HCT116 (cell line): Measurements from ENCODE around the gene USP12. TPM values are rescaled to one million over a fixed set of nuclear protein-coding genes. Genes with fewer than 3 reads are reported as not detected.

Experiments
- ATAC-seq: fragments of 200-7000 bp; cut with Tn5 transposase; 2 replicates; pipeline ENCODE4 v1.9.1; 2020; ENCODE audit warnings: mild to moderate bottlenecking, moderate library complexity
- BruUV-seq: library from RNA; stranded (reverse); fragments of 400-500 nt; replicated peaks from 2 replicates; lab custom pipeline; 2021; lab: Mats Ljungman, UMichigan
- CTCF ChIA-PET: fragments of 300-600 bp; sonication (Branson Sonifier 250); formaldehyde crosslinking; loops from one replicate; lab custom pipeline; 2021; ENCODE audit warnings: antibody characterized with exemption; lab: Charles Lee
- POLR2A ChIA-PET: fragments of 300-600, 350-600 bp; sonication (Branson Sonifier 250); formaldehyde crosslinking; loops from one replicate; lab custom pipeline; 2021; ENCODE audit warnings: antibody characterized with exemption; lab: Charles Lee
- RAD21 ChIA-PET, 2 experiments: fragments of 300-600 bp; sonication (Branson Sonifier 250); formaldehyde crosslinking; loops; one replicate each; lab custom pipeline; 2023; ENCODE audit warnings: low total read pairs in 2 of 2; ENCODE audit not compliant: uncharacterized antibody in 2 of 2, unreplicated experiment in 2 of 2, low non-redundant PET in 1 of 2; lab: Charles Lee
- DNase-seq: peaks from one replicate; pipeline ENCODE4 v3.0.0-alpha.2; 2010; ENCODE audit warnings: low read depth, low spot score
- H2AFZ ChIP-seq: fragments of 200-600 bp; shearing (Covaris generic), sonication (generic); 2 replicates; pipeline ENCODE4 v1.6.1; 2017; ENCODE audit warnings: low read depth, mixed run types, mixed read lengths, antibody characterized with exemption, low read length; ENCODE audit not compliant: poor library complexity, severe bottlenecking
- H3K27ac ChIP-seq: 2 replicates; pipeline ENCODE4 v1.5.1; 2012; ENCODE audit warnings: low read depth, low read length
- H3K27me3 ChIP-seq: fragments of 200-600 bp; sonication (generic); 2 replicates; pipeline ENCODE4 v1.6.1; 2016; ENCODE audit warnings: mixed run types, low read length, mixed read lengths; ENCODE audit not compliant: insufficient read depth
- H3K36me3 ChIP-seq, 2 experiments: fragments of 200-500 bp in 1 of 2; fragments of 200-600 bp in 1 of 2; sonication (Bioruptor generic) in 1 of 2; sonication (generic) in 1 of 2; 2 replicates each; pipeline versions ENCODE4 v1.5.1 to v1.6.1; 2014 to 2016; ENCODE audit warnings: low read length in 2 of 2, inconsistent platforms in 1 of 2, mixed read lengths in 1 of 2, mixed run types in 1 of 2; ENCODE audit not compliant: insufficient read depth in 2 of 2, control insufficient read depth in 1 of 2
- H3K4me1 ChIP-seq, 2 experiments: fragments of 200-600 bp in 1 of 2; sonication (generic) in 1 of 2; 2 replicates each; pipeline versions ENCODE4 v1.5.1 to v1.6.1; 2012 to 2017; ENCODE audit warnings: low read length in 2 of 2, inconsistent platforms in 1 of 2, mild to moderate bottlenecking in 1 of 2, mixed read lengths in 1 of 2, mixed run types in 1 of 2, moderate library complexity in 1 of 2; ENCODE audit not compliant: insufficient read depth in 2 of 2, control insufficient read depth in 1 of 2
- H3K4me2 ChIP-seq: fragments of 200-600 bp; sonication (generic); 2 replicates; pipeline ENCODE4 v1.6.1; 2017; ENCODE audit warnings: mixed run types, low read length, mixed read lengths
- H3K4me3 ChIP-seq, 2 experiments: fragments of 200-600 bp in 1 of 2; sonication (generic) in 1 of 2; replicated peaks in 1 of 2; 2 replicates each; pipeline ENCODE4 v1.5.1; 2011 to 2016; ENCODE audit warnings: low read length in 2 of 2, control low read depth in 1 of 2, low read depth in 1 of 2, mild to moderate bottlenecking in 1 of 2, mixed read lengths in 1 of 2, mixed run types in 1 of 2
- H3K79me2 ChIP-seq: fragments of 200-600 bp; sonication (generic); 2 replicates; pipeline ENCODE4 v1.6.1; 2017; ENCODE audit warnings: mild to moderate bottlenecking, mixed run types, low read length, moderate library complexity, mixed read lengths; ENCODE audit not compliant: insufficient read depth
- H3K9ac ChIP-seq: fragments of 200-600 bp; sonication (generic); 2 replicates; pipeline ENCODE4 v1.6.1; 2016; ENCODE audit warnings: low read length, mixed read lengths
- H3K9me2 ChIP-seq: fragments of 200-600 bp; sonication (generic), shearing (Covaris generic); 2 replicates; pipeline ENCODE4 v1.6.1; 2017; ENCODE audit warnings: mixed run types, mild to moderate bottlenecking, moderate library complexity; ENCODE audit not compliant: insufficient read depth
- H3K9me3 ChIP-seq, 2 experiments: fragments of 200-500 bp in 1 of 2; fragments of 200-600 bp in 1 of 2; sonication (Bioruptor generic) in 1 of 2; sonication (generic) in 1 of 2; 2 replicates each; pipeline ENCODE4 v1.6.1; 2014 to 2017; ENCODE audit warnings: low read length in 2 of 2, mixed read lengths in 2 of 2, inconsistent platforms in 1 of 2, low read depth in 1 of 2, mild to moderate bottlenecking in 1 of 2, mixed run types in 1 of 2, moderate library complexity in 1 of 2; ENCODE audit not compliant: control insufficient read depth in 1 of 2, insufficient read depth in 1 of 2
- H4K20me1 ChIP-seq: fragments of 200-600 bp; sonication (generic), shearing (Covaris generic); 2 replicates; pipeline ENCODE4 v1.6.1; 2017; ENCODE audit warnings: mixed run types, mild to moderate bottlenecking, moderate library complexity; ENCODE audit not compliant: insufficient read depth
- ATF3 ChIP-seq: IDR thresholded peaks from 2 replicates; pipeline ENCODE4 v1.6.1; 2012
- CBX3 ChIP-seq: IDR thresholded peaks from 2 replicates; pipeline ENCODE4 v1.6.1; 2012; ENCODE audit warnings: low read depth
- EGR1 ChIP-seq: IDR thresholded peaks from 2 replicates; pipeline ENCODE4 v1.6.1; 2012; ENCODE audit warnings: low read depth
- EZH2 ChIP-seq: fragments of 200-600 bp; sonication (generic); IDR thresholded peaks from 2 replicates; pipeline ENCODE4 v1.6.1; 2017; ENCODE audit warnings: antibody characterized with exemption, mixed run types
- EZH2phosphoT487 ChIP-seq: fragments of 200-600 bp; IDR thresholded peaks from 2 replicates; pipeline ENCODE4 v1.6.1; 2018; ENCODE audit warnings: antibody characterized with exemption, borderline replicate concordance
- JUND ChIP-seq: IDR thresholded peaks from 2 replicates; pipeline ENCODE4 v1.6.1; 2012
- RAD21 ChIP-seq: IDR thresholded peaks from 2 replicates; pipeline ENCODE4 v1.6.1; 2012; ENCODE audit warnings: low read depth, mild to moderate bottlenecking
- SIN3A ChIP-seq: IDR thresholded peaks from 2 replicates; pipeline ENCODE4 v1.6.1; 2012; ENCODE audit warnings: low read depth
- SP1 ChIP-seq: IDR thresholded peaks from 2 replicates; pipeline ENCODE4 v1.6.1; 2012; ENCODE audit warnings: low read depth
- YY1 ChIP-seq: IDR thresholded peaks from 2 replicates; pipeline ENCODE4 v1.6.1; 2011; ENCODE audit warnings: low read length, low read depth, moderate library complexity, mild to moderate bottlenecking; ENCODE audit not compliant: insufficient replicate concordance; ENCODE audit errors: extremely low read depth
- ZBTB33 ChIP-seq: IDR thresholded peaks from 2 replicates; pipeline ENCODE4 v1.6.1; 2011; ENCODE audit warnings: mild to moderate bottlenecking, low read length, moderate library complexity; ENCODE audit not compliant: insufficient replicate concordance; ENCODE audit errors: extremely low read depth
- ZNF274 ChIP-seq: fragments of 200-500 bp; sonication (Bioruptor generic); IDR thresholded peaks from 2 replicates; pipeline ENCODE4 v1.6.1; 2014; ENCODE audit warnings: mild to moderate bottlenecking, low read depth, low read length, inconsistent platforms
- intact Hi-C: fragments of 100-400 bp; cut with micrococcal nuclease; formaldehyde crosslinking; loops from 2 replicates; pipeline ENCODE4 v1.10.0; 2022
- total RNA-seq: library from RNA; stranded (reverse); gene quantifications from one replicate; pipeline ENCODE4 v1.2.1, GENCODE V29; 2021; ENCODE audit not compliant: unreplicated experiment

USP12 gene
- total RNA-seq, 1 experiment from 2014 or later = 28.3 TPM

GRCh38 chr13:27076421-27076820 is 95.2 kb downstream of the USP12 start:
- CTCF ChIA-PET = no interaction called here
- H3K27me3 ChIP-seq = no peaks in the 10 kb centered on the region
- H3K9me3 ChIP-seq = no peaks in the 10 kb centered on the region
- H3K36me3 ChIP-seq = peaks cover 0 to 2% of the 10 kb centered on the region in 2 experiments; a peak in 1 of 4 replicates
- DNase-seq = no peak
- H3K9me2 ChIP-seq = no peaks in the 10 kb centered on the region
- H3K9ac ChIP-seq = no peak overlapping the region
- no peak overlapping the region for H3K27ac ChIP-seq
- intact Hi-C loops = no loop called here
- no TSS peak for BruUV-seq
- H4K20me1 ChIP-seq = peaks cover 8% of the 10 kb centered on the region
- no peak overlapping the region for H3K4me3 ChIP-seq
- no peak for TF ChIP-seq RAD21
- no peak for TF ChIP-seq CBX3
- no peak for TF ChIP-seq EGR1
- no peak for TF ChIP-seq SP1
- no peak for TF ChIP-seq EZH2phosphoT487
- no peak for TF ChIP-seq ZNF274
- no peak for TF ChIP-seq EZH2
- TF ChIP-seq YY1 = no peak
- TF ChIP-seq JUND = no peak
- TF ChIP-seq ATF3 = no peak
- TF ChIP-seq SIN3A = no peak
- TF ChIP-seq ZBTB33 = no peak
- H3K79me2 ChIP-seq = peaks cover 4% of the 10 kb centered on the region; the same call in 1 of the 2 replicates
- POLR2A ChIA-PET = no interaction called here
- H3K4me2 ChIP-seq = no peak overlapping the region
- H3K4me1 ChIP-seq = no peaks in the 10 kb centered on the region
- no peak overlapping the region for H2AFZ ChIP-seq
- RAD21 ChIA-PET = no interaction called here
- no peak for ATAC-seq
